ENCODE results near the gene BRSK1. TPM values are rescaled to one million over a fixed set of nuclear protein-coding genes. Genes with fewer than 3 reads are reported as not detected.

Gene BRSK1
- total and polyA plus RNA-seq, 2 of the 13 experiments (the other 11 are each of a cell fraction or from before 2014, with no cell fraction given) = 0.18 to 1.2 TPM

DNA sequence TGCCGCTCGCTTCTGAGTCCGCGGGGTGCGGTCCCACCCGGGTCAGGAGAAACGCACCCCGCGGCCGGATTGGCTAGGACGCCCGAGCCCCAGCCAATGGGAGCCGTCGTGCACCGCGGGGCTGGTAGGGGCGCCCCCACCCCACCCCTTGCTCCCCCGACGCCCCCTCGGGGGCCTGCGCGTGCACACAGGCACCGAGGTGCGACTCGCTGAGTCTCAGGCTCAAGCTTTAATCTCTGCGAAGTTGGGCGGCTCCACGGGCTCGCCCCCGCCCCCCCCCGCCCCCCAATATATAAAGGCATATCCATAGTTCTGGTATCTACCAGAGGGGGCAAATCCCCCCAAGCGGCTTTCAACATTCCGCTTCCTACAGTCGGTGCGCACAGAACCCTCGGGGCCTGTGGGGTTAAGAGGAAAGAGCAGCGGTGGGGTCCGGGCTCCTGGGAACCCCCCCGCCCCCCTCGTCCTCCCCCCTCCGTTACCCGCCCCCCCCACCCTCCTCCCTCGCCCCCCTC, 71.0 kb downstream of the BRSK1 start, which contains the start of gene COX6B2:
Gene COX6B2, minus strand, starts transcription at position 22 of the 515 bp plus-strand sequence. CDS start 198 bp downstream, outside the sequence.
- CTCF ChIA-PET (ENCODE audit: low intra/inter-chr PET ratio, low total read pairs) = no interaction called here
- Histone ChIP-seq H3K27ac (ENCODE audit: extremely low read length, insufficient read depth, low read length) (no peak within 1 kb of the TSS), H2AFZ (ENCODE audit: low read length) (no peak within 1 kb of the TSS), H3K27me3 (ENCODE audit: control insufficient read depth in 1 of 2, insufficient read depth in 2 of 2, low read length in 2 of 2) (peaks cover 10 to 66% of the 10 kb centered on the region in 2 experiments; a peak in 4 of 5 replicates), H3K79me2 (ENCODE audit: insufficient read depth, low read length) (no peaks in the 10 kb centered on the region), H3K36me3 (replicated peaks in 1 of 2; ENCODE audit: control insufficient read depth in 1 of 2, insufficient read depth in 2 of 2, low read length in 2 of 2) (no peaks in the 10 kb centered on the region), H3K4me2 (ENCODE audit: low read depth, low read length) (peak within 1 kb of the TSS; percentile 88), H3K4me1 (ENCODE audit: insufficient read depth, low read length) (peaks cover 19% of the 10 kb centered on the region), H3K9me3 (ENCODE audit: low read length) (no peaks in the 10 kb centered on the region), H3K9ac (ENCODE audit: insufficient read depth, low read depth, low read length) (0 out of 2 replicates have a peak within 1 kb of the TSS, but pooled peaks have one; percentile 29), H4K20me1 (ENCODE audit: insufficient read depth, low read length) (0 out of 2 replicates have a peak, but pooled peaks cover 4% of the 10 kb centered on the region), H3K4me3 (replicated peaks in 1 of 3; ENCODE audit: insufficient read depth in 1 of 3, low read depth in 2 of 3, low read length in 3 of 3) (peak within 1 kb of the TSS; percentile 30 to 74 (median 65))
- DNase-seq (ENCODE audit: low spot score) (no peak), ATAC-seq (no peak), FAIRE-seq (no peak)
- intact Hi-C loops (cut with micrococcal nuclease; ENCODE audit: unreplicated experiment) (no loop called here), in situ Hi-C loops (cut with HindIII; ENCODE audit: extremely low pct_ligation_motif_present, low pct_unique_long_range_greater_than_20kb) (no loop called here)
- POLR2A ChIA-PET = no interaction called here
- whole genome bisulfite sequencing (ENCODE audit: low lambda C conversion rate) = 14% methylated on average over 11 of the region's 43 CpGs
- no TSS peak for BruUV-seq (replicated peaks)
- TF ChIP-seq MLXIP (CRISPR knock-in tag; IDR thresholded peaks at IDR 0.05; ENCODE audit: borderline replicate concordance) (no peak), FOXA1 (IDR thresholded peaks at IDR 0.05) (no peak), FOXA1 (CRISPR knock-in tag; IDR thresholded peaks at IDR 0.05) (no peak), GPBP1L1 (CRISPR knock-in tag; IDR thresholded peaks at IDR 0.05) (no peak), KLF9 (CRISPR knock-in tag; IDR thresholded peaks at IDR 0.05; ENCODE audit: low read depth) (no peak), RCOR2 (CRISPR knock-in tag; IDR thresholded peaks at IDR 0.05) (no peak), SYNCRIP (IDR thresholded peaks at IDR 0.05; ENCODE audit: insufficient read depth, low read depth, low read length) (no peak), REXO4 (CRISPR knock-in tag; IDR thresholded peaks at IDR 0.05; ENCODE audit: borderline replicate concordance) (no peak), ZNF746 (CRISPR knock-in tag; IDR thresholded peaks at IDR 0.05) (no peak)
- TF ChIP-seq, protein P1, sequence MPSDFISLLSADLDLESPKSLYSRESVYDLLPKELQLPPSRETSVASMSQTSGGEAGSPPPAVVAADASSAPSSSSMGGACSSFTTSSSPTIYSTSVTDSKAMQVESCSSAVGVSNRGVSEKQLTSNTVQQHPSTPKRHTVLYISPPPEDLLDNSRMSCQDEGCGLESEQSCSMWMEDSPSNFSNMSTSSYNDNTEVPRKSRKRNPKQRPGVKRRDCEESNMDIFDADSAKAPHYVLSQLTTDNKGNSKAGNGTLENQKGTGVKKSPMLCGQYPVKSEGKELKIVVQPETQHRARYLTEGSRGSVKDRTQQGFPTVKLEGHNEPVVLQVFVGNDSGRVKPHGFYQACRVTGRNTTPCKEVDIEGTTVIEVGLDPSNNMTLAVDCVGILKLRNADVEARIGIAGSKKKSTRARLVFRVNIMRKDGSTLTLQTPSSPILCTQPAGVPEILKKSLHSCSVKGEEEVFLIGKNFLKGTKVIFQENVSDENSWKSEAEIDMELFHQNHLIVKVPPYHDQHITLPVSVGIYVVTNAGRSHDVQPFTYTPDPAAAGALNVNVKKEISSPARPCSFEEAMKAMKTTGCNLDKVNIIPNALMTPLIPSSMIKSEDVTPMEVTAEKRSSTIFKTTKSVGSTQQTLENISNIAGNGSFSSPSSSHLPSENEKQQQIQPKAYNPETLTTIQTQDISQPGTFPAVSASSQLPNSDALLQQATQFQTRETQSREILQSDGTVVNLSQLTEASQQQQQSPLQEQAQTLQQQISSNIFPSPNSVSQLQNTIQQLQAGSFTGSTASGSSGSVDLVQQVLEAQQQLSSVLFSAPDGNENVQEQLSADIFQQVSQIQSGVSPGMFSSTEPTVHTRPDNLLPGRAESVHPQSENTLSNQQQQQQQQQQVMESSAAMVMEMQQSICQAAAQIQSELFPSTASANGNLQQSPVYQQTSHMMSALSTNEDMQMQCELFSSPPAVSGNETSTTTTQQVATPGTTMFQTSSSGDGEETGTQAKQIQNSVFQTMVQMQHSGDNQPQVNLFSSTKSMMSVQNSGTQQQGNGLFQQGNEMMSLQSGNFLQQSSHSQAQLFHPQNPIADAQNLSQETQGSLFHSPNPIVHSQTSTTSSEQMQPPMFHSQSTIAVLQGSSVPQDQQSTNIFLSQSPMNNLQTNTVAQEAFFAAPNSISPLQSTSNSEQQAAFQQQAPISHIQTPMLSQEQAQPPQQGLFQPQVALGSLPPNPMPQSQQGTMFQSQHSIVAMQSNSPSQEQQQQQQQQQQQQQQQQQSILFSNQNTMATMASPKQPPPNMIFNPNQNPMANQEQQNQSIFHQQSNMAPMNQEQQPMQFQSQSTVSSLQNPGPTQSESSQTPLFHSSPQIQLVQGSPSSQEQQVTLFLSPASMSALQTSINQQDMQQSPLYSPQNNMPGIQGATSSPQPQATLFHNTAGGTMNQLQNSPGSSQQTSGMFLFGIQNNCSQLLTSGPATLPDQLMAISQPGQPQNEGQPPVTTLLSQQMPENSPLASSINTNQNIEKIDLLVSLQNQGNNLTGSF (CRISPR knock-in tag; IDR thresholded peaks at IDR 0.05) = no peak
